ENCODE measurements around the gene CCDC40.

Gene CCDC40

GRCh38 chr17:80101946-80102663, 65.7 kb downstream of the CCDC40 start:
- DNase-seq (ENCODE audit: low read depth): no peak

GRCh38 chr17:80102664-80103448, 66.4 kb downstream of the CCDC40 start:
- DNase-seq (ENCODE audit: low read depth): no peak

GRCh38 chr17:80103449-80104085, 67.1 kb downstream of the CCDC40 start:
- DNase-seq (ENCODE audit: low read depth): no peak

- no peak for DNase-seq (ENCODE audit: low read depth)
Measured at GRCh38 chr17:80104321-80104955, 68.0 kb downstream of the CCDC40 start.

- DNase-seq (ENCODE audit: low read depth): no peak
Measured at GRCh38 chr17:80104956-80105375, 68.5 kb downstream of the CCDC40 start.

- DNase-seq (ENCODE audit: low read depth): no peak
Measured at GRCh38 chr17:80105762-80106161, 69.3 kb downstream of the CCDC40 start.

- DNase-seq (ENCODE audit: low read depth): no peak
Measured at GRCh38 chr17:80106176-80106575, 69.7 kb downstream of the CCDC40 start.

GRCh38 chr17:80106751-80107150, 70.3 kb downstream of the CCDC40 start:
- no peak for DNase-seq (ENCODE audit: low read depth)

GRCh38 chr17:80107231-80108021, 71.0 kb downstream of the CCDC40 start:
- no peak for DNase-seq (ENCODE audit: low read depth)

GRCh38 chr17:80108036-80108971, 71.9 kb downstream of the CCDC40 start:
- no peak for DNase-seq (ENCODE audit: low read depth)

GRCh38 chr17:80109066-80109660, 72.7 kb downstream of the CCDC40 start:
- no peak for DNase-seq (ENCODE audit: low read depth)

- DNase-seq (ENCODE audit: low read depth): no peak
Measured at GRCh38 chr17:80109713-80110446, 73.4 kb downstream of the CCDC40 start.

- DNase-seq (ENCODE audit: low read depth): no peak
Measured at GRCh38 chr17:80110447-80110812, 74.0 kb downstream of the CCDC40 start.

GRCh38 chr17:80110927-80111701, 74.7 kb downstream of the CCDC40 start:
- DNase-seq (ENCODE audit: low read depth): no peak

- DNase-seq (ENCODE audit: low read depth): no peak
Measured at GRCh38 chr17:80111702-80112470, 75.4 kb downstream of the CCDC40 start.

- no peak for DNase-seq (ENCODE audit: low read depth)
Measured at GRCh38 chr17:80112471-80113032, 76.1 kb downstream of the CCDC40 start.

GRCh38 chr17:80113033-80113484, 76.6 kb downstream of the CCDC40 start:
- DNase-seq (ENCODE audit: low read depth): no peak
